GM21723 (cell line): Measurements from ENCODE around the gene UBXN11.
"Not testable (repeated sequence)": the region's sequence is repeated elsewhere in the genome, so short reads cannot be mapped to it uniquely, and the experiment has no call there.

Source experiments
- ATAC-seq: cut with Tn5 transposase; IDR thresholded peaks from one replicate; pipeline ENCODE4 v1.9.1; 2021; ENCODE audit warnings: mild to moderate bottlenecking, moderate library complexity; ENCODE audit not compliant: unreplicated experiment

UBXN11 gene

GRCh38 chr1:26337206-26337535 lies 30.7 kb upstream of the UBXN11 start:
- no peak for ATAC-seq

GRCh38 chr1:26336477-26337205 lies 30.2 kb upstream of the UBXN11 start:
- peak; percentile 78 for ATAC-seq

- no peak for ATAC-seq
Measured at GRCh38 chr1:26335774-26336476, 29.5 kb upstream of the UBXN11 start.

GRCh38 chr1:26333312-26333711 lies 26.9 kb upstream of the UBXN11 start:
- ATAC-seq, result not testable (repeated sequence)

GRCh38 chr1:26330276-26330675 lies 23.8 kb upstream of the UBXN11 start:
- no peak for ATAC-seq

GRCh38 chr1:26329380-26329779 lies 22.9 kb upstream of the UBXN11 start:
- not testable (repeated sequence) for ATAC-seq

- ATAC-seq, result no peak
Measured at GRCh38 chr1:26328597-26328996, 22.2 kb upstream of the UBXN11 start.

GRCh38 chr1:26327956-26328362 lies 21.5 kb upstream of the UBXN11 start:
- no peak for ATAC-seq

- no peak for ATAC-seq
Measured at GRCh38 chr1:26324550-26324949, 18.1 kb upstream of the UBXN11 start.

- ATAC-seq, result no peak
Measured at GRCh38 chr1:26323382-26323781, 16.9 kb upstream of the UBXN11 start.

- no peak for ATAC-seq
Measured at GRCh38 chr1:26322042-26322331, 15.6 kb upstream of the UBXN11 start.

- ATAC-seq, result peak; percentile 39
Measured at GRCh38 chr1:26321315-26322041, 15.0 kb upstream of the UBXN11 start.

GRCh38 chr1:26320896-26321295 lies 14.5 kb upstream of the UBXN11 start:
- ATAC-seq, result no peak

- no peak for ATAC-seq
Measured at GRCh38 chr1:26318338-26319064, 12.1 kb upstream of the UBXN11 start.

GRCh38 chr1:26317612-26318337 lies 11.3 kb upstream of the UBXN11 start, which contains the start of gene CD52:
Gene CD52, plus strand, starts transcription at chr1:26317958. Its CDS starts 60 bp downstream, at chr1:26318018.
- ATAC-seq, result peak; percentile 49

- ATAC-seq, result no peak
Measured at GRCh38 chr1:26317146-26317545, 10.7 kb upstream of the UBXN11 start.

GRCh38 chr1:26315874-26316850 lies 9.7 kb upstream of the UBXN11 start:
- no peak for ATAC-seq

- ATAC-seq, result no peak
Measured at GRCh38 chr1:26314501-26314900, 8.1 kb upstream of the UBXN11 start.
